Breast epithelium (tissue), 4 donors: Measurements from ENCODE around the gene FSIP2. TPM values are rescaled to one million over a fixed set of nuclear protein-coding genes. Genes with fewer than 3 reads are reported as not detected.

ENCODE experiments used
- DNase-seq, 2 donors: peaks; one replicate each; pipeline ENCODE4 v3.0.0-alpha.2; 2019; ENCODE audit warnings: low spot score in 2 of 2
- H3K27ac ChIP-seq, 2 donors: fragments of 200-600 bp; sonication (generic) in 1 of 2; one replicate each; pipeline ENCODE4 v1.5.1; 2016 to 2019; ENCODE audit warnings: mild to moderate bottlenecking in 1 of 2
- H3K27me3 ChIP-seq, 2 donors: fragments of 200-600 bp; sonication (generic) in 1 of 2; one replicate each; pipeline versions ENCODE4 v1.5.1 to v1.6.0; 2017 to 2019; ENCODE audit warnings: control low read depth in 1 of 2, mild to moderate bottlenecking in 1 of 2
- H3K36me3 ChIP-seq: fragments of 200-600 bp; one replicate; pipeline ENCODE4 v1.5.1; 2019
- H3K4me1 ChIP-seq, 2 donors: fragments of 200-600 bp; sonication (generic); one replicate each; pipeline ENCODE4 v1.5.1; 2016 to 2019; ENCODE audit warnings: control low read depth in 1 of 2
- H3K4me3 ChIP-seq, 3 donors: fragments of 200-600 bp; sonication (generic); 1 replicate in 2 of 3; 2 replicates in 1 of 3; pipeline ENCODE4 v1.5.1; 2016 to 2019; ENCODE audit warnings: mild to moderate bottlenecking in 3 of 3, moderate library complexity in 2 of 3
- H3K9me3 ChIP-seq, 2 donors: fragments of 200-600 bp; sonication (generic) in 1 of 2; one replicate each; pipeline ENCODE4 v1.5.1; 2016 to 2019; ENCODE audit warnings: control low read depth in 1 of 2
- CTCF ChIP-seq, 3 donors: fragments of 450-650 bp; IDR thresholded peaks; one replicate each; pipeline ENCODE4 v1.5.1; 2016 to 2017; ENCODE audit warnings: antibody characterized with exemption in 3 of 3, mild to moderate bottlenecking in 3 of 3, moderate library complexity in 3 of 3
- POLR2A ChIP-seq: fragments of 450-650 bp; IDR thresholded peaks from one replicate; pipeline ENCODE4 v1.6.1; 2016; ENCODE audit warnings: antibody characterized with exemption, mild to moderate bottlenecking, moderate library complexity
- POLR2AphosphoS5 ChIP-seq, 3 donors: sonication (generic); formaldehyde crosslinking; IDR thresholded peaks; one replicate each; pipeline ENCODE4 v1.6.1; 2017; ENCODE audit warnings: antibody characterized with exemption in 3 of 3
- intact Hi-C: fragments of 100-400 bp; cut with DNase I; formaldehyde crosslinking; loops from one replicate; pipeline ENCODE4 v1.15.1; 2023; ENCODE audit warnings: low total_unique reads
- total RNA-seq, 3 donors: library from RNA; depleted of rRNA; stranded (reverse); fragments of >200 nt; gene quantifications; one replicate each; pipeline ENCODE4 v1.1.0, GENCODE V29; 2016

FSIP2 gene
- total RNA-seq, 3 donors from 2014 or later, result 0.64 to 2.3 (median 1.6) TPM

DNA sequence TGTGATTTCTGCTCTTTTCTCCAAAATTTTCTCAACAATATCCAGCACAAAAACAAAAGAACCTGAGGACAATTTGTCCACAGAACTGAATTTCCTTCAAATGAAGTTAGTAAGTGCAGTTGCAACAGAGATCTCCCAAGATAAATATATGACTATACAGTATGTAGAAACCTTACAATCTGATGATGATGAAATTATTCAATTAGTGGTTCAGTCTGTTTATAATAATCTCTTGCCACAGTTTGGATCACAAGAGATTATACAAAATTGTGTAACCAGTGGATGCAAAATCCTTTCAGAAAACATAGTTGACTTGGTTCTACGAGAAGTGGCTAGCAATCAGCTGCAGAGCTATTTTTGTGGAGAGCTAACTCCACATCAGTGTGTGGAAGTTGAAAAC, 68.7 kb downstream of the FSIP2 start:
- TF ChIP-seq POLR2A (no peak), CTCF (IDR thresholded peaks at IDR 0.05) (no peak), POLR2AphosphoS5 (IDR thresholded peaks at IDR 0.05) (no peak)
- H3K4me3 ChIP-seq, result no peak overlapping the region
- intact Hi-C loops, result no loop called here
- no peaks in the 10 kb centered on the region for H3K9me3 ChIP-seq
- H3K27ac ChIP-seq, result no peak overlapping the region
- H3K36me3 ChIP-seq, result no peaks in the 10 kb centered on the region
- H3K4me1 ChIP-seq, result no peaks in the 10 kb centered on the region
- H3K27me3 ChIP-seq, result no peaks in the 10 kb centered on the region
- DNase-seq, result no peak

GRCh38 chr2:185811580-185811979, 73.0 kb downstream of the FSIP2 start:
- H3K27ac ChIP-seq, result no peak overlapping the region
- DNase-seq, result no peak

DNA sequence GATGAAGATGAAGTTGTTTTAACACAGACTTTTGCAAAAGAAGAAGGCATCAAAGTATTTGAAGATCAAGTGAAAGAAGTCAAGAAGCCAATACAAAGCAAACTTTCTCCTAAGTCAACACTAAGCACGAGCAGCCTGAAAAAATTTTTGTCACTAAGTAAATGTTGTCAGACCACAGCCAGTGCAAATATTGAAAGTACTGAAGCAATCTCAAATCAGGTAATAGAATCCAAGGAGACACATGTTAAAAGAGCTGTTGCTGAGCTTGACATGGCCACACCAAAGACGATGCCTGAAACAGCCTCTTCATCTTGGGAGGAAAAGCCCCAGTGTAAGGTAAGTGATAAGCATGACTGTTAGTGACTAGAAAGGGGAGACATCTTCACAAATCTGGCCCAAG, 75.1 kb downstream of the FSIP2 start:
- TF ChIP-seq CTCF (IDR thresholded peaks at IDR 0.05) (no peak), POLR2AphosphoS5 (IDR thresholded peaks at IDR 0.05) (no peak), POLR2A (no peak)
- Histone ChIP-seq H3K9me3 (peaks cover 3 to 7% of the 10 kb centered on the region in 2 donors), H3K36me3 (no peaks in the 10 kb centered on the region), H3K4me3 (no peak overlapping the region), H3K27ac (no peak overlapping the region), H3K27me3 (no peaks in the 10 kb centered on the region), H3K4me1 (no peaks in the 10 kb centered on the region)
- intact Hi-C loops, result no loop called here
- DNase-seq, result no peak

More at GRCh38 chr2:185811580-185811979, 73.0 kb downstream of the FSIP2 start:
- Histone ChIP-seq H3K4me3 (no peak overlapping the region), H3K9me3 (no peaks in the 10 kb centered on the region), H3K4me1 (no peaks in the 10 kb centered on the region), H3K27me3 (no peaks in the 10 kb centered on the region), H3K36me3 (no peaks in the 10 kb centered on the region)
- TF ChIP-seq POLR2A (no peak), POLR2AphosphoS5 (IDR thresholded peaks at IDR 0.05) (no peak), CTCF (IDR thresholded peaks at IDR 0.05) (no peak)
- intact Hi-C loops, result no loop called here

GRCh38 chr2:185817991-185818390, 79.4 kb downstream of the FSIP2 start:
- Histone ChIP-seq H3K36me3 (no peaks in the 10 kb centered on the region), H3K4me3 (no peak overlapping the region), H3K27ac (no peak overlapping the region), H3K4me1 (no peaks in the 10 kb centered on the region), H3K27me3 (no peaks in the 10 kb centered on the region), H3K9me3 (peaks cover 3 to 15% of the 10 kb centered on the region in 2 donors)
- TF ChIP-seq POLR2A (no peak), CTCF (IDR thresholded peaks at IDR 0.05) (no peak), POLR2AphosphoS5 (IDR thresholded peaks at IDR 0.05) (no peak)
- intact Hi-C loops, result no loop called here
- no peak for DNase-seq

DNA sequence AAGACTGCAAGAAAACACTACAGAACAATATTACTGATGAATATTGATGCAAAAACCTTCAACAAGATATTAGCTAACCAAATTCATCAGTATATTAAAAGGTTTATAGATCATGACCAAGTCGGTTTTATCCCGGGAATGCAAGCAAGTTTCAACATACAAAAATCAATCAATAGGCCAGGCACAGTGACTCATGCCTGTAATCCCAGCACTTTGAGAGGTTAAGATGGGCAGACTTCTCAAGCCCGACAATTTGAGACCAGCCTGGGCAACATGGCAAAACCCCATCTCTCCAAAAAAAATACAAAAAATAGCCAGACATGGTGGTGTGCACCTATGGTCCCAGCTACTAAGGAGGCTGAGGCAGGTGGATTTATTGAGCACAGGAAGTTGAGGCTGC, 82.9 kb downstream of the FSIP2 start:
- no peak for DNase-seq
- Histone ChIP-seq H3K27me3 (no peaks in the 10 kb centered on the region), H3K36me3 (no peaks in the 10 kb centered on the region), H3K4me1 (no peaks in the 10 kb centered on the region), H3K4me3 (no peak overlapping the region), H3K9me3 (peaks cover 3 to 15% of the 10 kb centered on the region in 2 donors), H3K27ac (no peak overlapping the region)
- intact Hi-C loops, result loop anchor here (5.0 kb wide), 1 partner anchor 84 kb away; the partner anchor contains the start of gene FSIP2
- TF ChIP-seq CTCF (IDR thresholded peaks at IDR 0.05) (no peak), POLR2A (no peak), POLR2AphosphoS5 (IDR thresholded peaks at IDR 0.05) (no peak)
